GM12878 (cell line): Measurements from ENCODE around the gene FAM110A.

Experiments used
- EGR1 ChIP-seq, 2 experiments: IDR thresholded peaks; 1 replicate in 1 of 2; 2 replicates in 1 of 2; pipeline ENCODE4 v1.6.1; 2011 to 2012; ENCODE audit warnings: low read depth in 2 of 2, low read length in 2 of 2, borderline replicate concordance in 1 of 2, mild to moderate bottlenecking in 1 of 2, moderate library complexity in 1 of 2
- EP300 ChIP-seq, 2 experiments: fragments of 150-350 bp in 1 of 2; IDR thresholded peaks; 2 replicates each; pipeline ENCODE4 v1.6.1; 2011 to 2012; ENCODE audit warnings: low read depth in 2 of 2, low read length in 2 of 2, borderline replicate concordance in 1 of 2, improper control_type of control experiment in 1 of 2, inconsistent platforms in 1 of 2; ENCODE audit not compliant: control insufficient read depth in 1 of 2
- LARP7 ChIP-seq: fragments of 450-650 bp; IDR thresholded peaks from 2 replicates; pipeline ENCODE4 v1.6.1; 2017; ENCODE audit warnings: mild to moderate bottlenecking
- NFYB ChIP-seq: IDR thresholded peaks from 2 replicates; pipeline ENCODE4 v1.6.1; 2011; ENCODE audit warnings: low read depth, mild to moderate bottlenecking, low read length, improper control_type of control experiment, moderate library complexity; ENCODE audit not compliant: insufficient read depth
- PAX8 ChIP-seq: fragments of 450-650 bp; IDR thresholded peaks from 2 replicates; pipeline ENCODE4 v1.6.1; 2017; ENCODE audit warnings: mild to moderate bottlenecking, moderate library complexity
- POLR2A ChIP-seq: IDR thresholded peaks from 2 replicates; pipeline ENCODE4 v1.6.1; 2011; ENCODE audit warnings: low read depth, mild to moderate bottlenecking, low read length
- SMC3 ChIP-seq: IDR thresholded peaks from 2 replicates; pipeline ENCODE4 v1.6.1; 2011; ENCODE audit warnings: low read length, improper control_type of control experiment, borderline replicate concordance
- ZNF274 ChIP-seq: IDR thresholded peaks from one replicate; pipeline ENCODE4 v1.8.0; 2011; ENCODE audit not compliant: insufficient read length, insufficient read depth
- ZNF384 ChIP-seq: IDR thresholded peaks from 2 replicates; pipeline ENCODE4 v1.6.1; 2012; ENCODE audit warnings: low read depth, mild to moderate bottlenecking, low read length, improper control_type of control experiment, borderline replicate concordance
- TF ChIP-seq, protein P1 (sequence below): IDR thresholded peaks from 2 replicates; pipeline ENCODE4 v1.6.1; 2011; ENCODE audit warnings: borderline replicate concordance, low read depth, mild to moderate bottlenecking, moderate library complexity, low read length; ENCODE audit not compliant: insufficient read depth, poor library complexity, severe bottlenecking
- TF ChIP-seq, protein P2 (sequence below), 3 experiments: IDR thresholded peaks in 2 of 3; conservative IDR thresholded peaks in 1 of 3; 2 replicates each; pipeline ENCODE4 v1.5.1; 2011; ENCODE audit warnings: low read depth in 3 of 3, low read length in 3 of 3, mild to moderate bottlenecking in 3 of 3, control low read depth in 2 of 3, moderate library complexity in 2 of 3, inconsistent platforms in 1 of 3, mixed read lengths in 1 of 3; ENCODE audit not compliant: control insufficient read depth in 2 of 3, insufficient read depth in 1 of 3; ENCODE audit errors: extremely low read depth in 1 of 3
- TF ChIP-seq, protein P3 (sequence below): IDR thresholded peaks from 2 replicates; pipeline ENCODE4 v1.6.1; 2012; ENCODE audit warnings: mild to moderate bottlenecking, low read depth, low read length
- TF ChIP-seq, protein P4 (sequence below): IDR thresholded peaks from 2 replicates; pipeline ENCODE4 v1.6.1; 2012; ENCODE audit warnings: improper control_type of control experiment, low read depth, low read length; ENCODE audit not compliant: insufficient replicate concordance

- TF ChIP-seq POLR2A (no peak), EGR1 (IDR thresholded peaks at IDR 0.05; ENCODE audit: borderline replicate concordance in 1 of 2, low read depth in 2 of 2, low read length in 2 of 2) (no peak), EP300 (IDR thresholded peaks at IDR 0.05; ENCODE audit: borderline replicate concordance in 1 of 2, control insufficient read depth in 1 of 2, low read depth in 2 of 2, low read length in 2 of 2) (no peak), ZNF274 (no peak), PAX8 (no peak), NFYB (no peak), SMC3 (no peak), LARP7 (no peak), ZNF384 (no peak)
- TF ChIP-seq, protein P1, sequence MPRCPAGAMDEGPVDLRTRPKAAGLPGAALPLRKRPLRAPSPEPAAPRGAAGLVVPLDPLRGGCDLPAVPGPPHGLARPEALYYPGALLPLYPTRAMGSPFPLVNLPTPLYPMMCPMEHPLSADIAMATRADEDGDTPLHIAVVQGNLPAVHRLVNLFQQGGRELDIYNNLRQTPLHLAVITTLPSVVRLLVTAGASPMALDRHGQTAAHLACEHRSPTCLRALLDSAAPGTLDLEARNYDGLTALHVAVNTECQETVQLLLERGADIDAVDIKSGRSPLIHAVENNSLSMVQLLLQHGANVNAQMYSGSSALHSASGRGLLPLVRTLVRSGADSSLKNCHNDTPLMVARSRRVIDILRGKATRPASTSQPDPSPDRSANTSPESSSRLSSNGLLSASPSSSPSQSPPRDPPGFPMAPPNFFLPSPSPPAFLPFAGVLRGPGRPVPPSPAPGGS: no peak
- TF ChIP-seq, protein P2, sequence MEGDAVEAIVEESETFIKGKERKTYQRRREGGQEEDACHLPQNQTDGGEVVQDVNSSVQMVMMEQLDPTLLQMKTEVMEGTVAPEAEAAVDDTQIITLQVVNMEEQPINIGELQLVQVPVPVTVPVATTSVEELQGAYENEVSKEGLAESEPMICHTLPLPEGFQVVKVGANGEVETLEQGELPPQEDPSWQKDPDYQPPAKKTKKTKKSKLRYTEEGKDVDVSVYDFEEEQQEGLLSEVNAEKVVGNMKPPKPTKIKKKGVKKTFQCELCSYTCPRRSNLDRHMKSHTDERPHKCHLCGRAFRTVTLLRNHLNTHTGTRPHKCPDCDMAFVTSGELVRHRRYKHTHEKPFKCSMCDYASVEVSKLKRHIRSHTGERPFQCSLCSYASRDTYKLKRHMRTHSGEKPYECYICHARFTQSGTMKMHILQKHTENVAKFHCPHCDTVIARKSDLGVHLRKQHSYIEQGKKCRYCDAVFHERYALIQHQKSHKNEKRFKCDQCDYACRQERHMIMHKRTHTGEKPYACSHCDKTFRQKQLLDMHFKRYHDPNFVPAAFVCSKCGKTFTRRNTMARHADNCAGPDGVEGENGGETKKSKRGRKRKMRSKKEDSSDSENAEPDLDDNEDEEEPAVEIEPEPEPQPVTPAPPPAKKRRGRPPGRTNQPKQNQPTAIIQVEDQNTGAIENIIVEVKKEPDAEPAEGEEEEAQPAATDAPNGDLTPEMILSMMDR (IDR thresholded peaks at IDR 0.05 in 2 of 3, conservative IDR thresholded peaks at IDR 0.05 in 1 of 3; ENCODE audit: control insufficient read depth in 2 of 3, extremely low read depth in 1 of 3, insufficient read depth in 1 of 3, low read depth in 3 of 3, low read length in 3 of 3): no peak
- TF ChIP-seq, protein P3, sequence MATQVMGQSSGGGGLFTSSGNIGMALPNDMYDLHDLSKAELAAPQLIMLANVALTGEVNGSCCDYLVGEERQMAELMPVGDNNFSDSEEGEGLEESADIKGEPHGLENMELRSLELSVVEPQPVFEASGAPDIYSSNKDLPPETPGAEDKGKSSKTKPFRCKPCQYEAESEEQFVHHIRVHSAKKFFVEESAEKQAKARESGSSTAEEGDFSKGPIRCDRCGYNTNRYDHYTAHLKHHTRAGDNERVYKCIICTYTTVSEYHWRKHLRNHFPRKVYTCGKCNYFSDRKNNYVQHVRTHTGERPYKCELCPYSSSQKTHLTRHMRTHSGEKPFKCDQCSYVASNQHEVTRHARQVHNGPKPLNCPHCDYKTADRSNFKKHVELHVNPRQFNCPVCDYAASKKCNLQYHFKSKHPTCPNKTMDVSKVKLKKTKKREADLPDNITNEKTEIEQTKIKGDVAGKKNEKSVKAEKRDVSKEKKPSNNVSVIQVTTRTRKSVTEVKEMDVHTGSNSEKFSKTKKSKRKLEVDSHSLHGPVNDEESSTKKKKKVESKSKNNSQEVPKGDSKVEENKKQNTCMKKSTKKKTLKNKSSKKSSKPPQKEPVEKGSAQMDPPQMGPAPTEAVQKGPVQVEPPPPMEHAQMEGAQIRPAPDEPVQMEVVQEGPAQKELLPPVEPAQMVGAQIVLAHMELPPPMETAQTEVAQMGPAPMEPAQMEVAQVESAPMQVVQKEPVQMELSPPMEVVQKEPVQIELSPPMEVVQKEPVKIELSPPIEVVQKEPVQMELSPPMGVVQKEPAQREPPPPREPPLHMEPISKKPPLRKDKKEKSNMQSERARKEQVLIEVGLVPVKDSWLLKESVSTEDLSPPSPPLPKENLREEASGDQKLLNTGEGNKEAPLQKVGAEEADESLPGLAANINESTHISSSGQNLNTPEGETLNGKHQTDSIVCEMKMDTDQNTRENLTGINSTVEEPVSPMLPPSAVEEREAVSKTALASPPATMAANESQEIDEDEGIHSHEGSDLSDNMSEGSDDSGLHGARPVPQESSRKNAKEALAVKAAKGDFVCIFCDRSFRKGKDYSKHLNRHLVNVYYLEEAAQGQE: no peak
- TF ChIP-seq, protein P4, sequence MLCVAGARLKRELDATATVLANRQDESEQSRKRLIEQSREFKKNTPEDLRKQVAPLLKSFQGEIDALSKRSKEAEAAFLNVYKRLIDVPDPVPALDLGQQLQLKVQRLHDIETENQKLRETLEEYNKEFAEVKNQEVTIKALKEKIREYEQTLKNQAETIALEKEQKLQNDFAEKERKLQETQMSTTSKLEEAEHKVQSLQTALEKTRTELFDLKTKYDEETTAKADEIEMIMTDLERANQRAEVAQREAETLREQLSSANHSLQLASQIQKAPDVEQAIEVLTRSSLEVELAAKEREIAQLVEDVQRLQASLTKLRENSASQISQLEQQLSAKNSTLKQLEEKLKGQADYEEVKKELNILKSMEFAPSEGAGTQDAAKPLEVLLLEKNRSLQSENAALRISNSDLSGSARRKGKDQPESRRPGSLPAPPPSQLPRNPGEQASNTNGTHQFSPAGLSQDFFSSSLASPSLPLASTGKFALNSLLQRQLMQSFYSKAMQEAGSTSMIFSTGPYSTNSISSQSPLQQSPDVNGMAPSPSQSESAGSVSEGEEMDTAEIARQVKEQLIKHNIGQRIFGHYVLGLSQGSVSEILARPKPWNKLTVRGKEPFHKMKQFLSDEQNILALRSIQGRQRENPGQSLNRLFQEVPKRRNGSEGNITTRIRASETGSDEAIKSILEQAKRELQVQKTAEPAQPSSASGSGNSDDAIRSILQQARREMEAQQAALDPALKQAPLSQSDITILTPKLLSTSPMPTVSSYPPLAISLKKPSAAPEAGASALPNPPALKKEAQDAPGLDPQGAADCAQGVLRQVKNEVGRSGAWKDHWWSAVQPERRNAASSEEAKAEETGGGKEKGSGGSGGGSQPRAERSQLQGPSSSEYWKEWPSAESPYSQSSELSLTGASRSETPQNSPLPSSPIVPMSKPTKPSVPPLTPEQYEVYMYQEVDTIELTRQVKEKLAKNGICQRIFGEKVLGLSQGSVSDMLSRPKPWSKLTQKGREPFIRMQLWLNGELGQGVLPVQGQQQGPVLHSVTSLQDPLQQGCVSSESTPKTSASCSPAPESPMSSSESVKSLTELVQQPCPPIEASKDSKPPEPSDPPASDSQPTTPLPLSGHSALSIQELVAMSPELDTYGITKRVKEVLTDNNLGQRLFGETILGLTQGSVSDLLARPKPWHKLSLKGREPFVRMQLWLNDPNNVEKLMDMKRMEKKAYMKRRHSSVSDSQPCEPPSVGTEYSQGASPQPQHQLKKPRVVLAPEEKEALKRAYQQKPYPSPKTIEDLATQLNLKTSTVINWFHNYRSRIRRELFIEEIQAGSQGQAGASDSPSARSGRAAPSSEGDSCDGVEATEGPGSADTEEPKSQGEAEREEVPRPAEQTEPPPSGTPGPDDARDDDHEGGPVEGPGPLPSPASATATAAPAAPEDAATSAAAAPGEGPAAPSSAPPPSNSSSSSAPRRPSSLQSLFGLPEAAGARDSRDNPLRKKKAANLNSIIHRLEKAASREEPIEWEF: no peak
Measured at GRCh38 chr20:824916-825315, 8.6 kb upstream of the FAM110A start.
